ENCODE data around the gene PER3.

PER3 gene

DNA sequence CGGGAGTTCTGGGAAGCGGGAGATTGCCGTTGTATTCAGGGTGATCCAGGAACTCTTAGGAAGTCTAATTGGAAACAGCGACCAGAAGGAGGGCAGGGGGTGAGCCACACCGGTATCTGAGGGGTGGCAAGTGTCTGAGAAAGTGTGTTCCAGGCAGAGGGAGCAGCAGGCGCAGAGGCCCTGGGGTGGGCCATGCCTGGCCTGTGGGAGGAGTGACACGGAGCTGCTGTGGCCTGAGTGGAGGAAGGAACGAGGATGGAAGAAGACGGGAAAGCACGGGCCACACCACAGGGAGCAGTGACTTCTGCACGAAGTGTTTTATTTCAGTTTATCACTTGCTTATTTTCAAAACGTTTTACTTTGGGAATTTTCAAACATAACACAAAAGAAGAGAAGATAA, 11.3 kb downstream of the PER3 start:
- no peaks in the 10 kb centered on the region for H3K27me3 Mint-ChIP-seq
- no peak overlapping the region for H3K4me3 Mint-ChIP-seq
- peaks cover 10 to 13% of the 10 kb centered on the region in 2 donors for H3K9me3 Mint-ChIP-seq
- DNase-seq, result no peak
- H3K27ac Mint-ChIP-seq, result no peak overlapping the region
- no peak for ATAC-seq
- H3K4me1 Mint-ChIP-seq, result no peaks in the 10 kb centered on the region

DNA sequence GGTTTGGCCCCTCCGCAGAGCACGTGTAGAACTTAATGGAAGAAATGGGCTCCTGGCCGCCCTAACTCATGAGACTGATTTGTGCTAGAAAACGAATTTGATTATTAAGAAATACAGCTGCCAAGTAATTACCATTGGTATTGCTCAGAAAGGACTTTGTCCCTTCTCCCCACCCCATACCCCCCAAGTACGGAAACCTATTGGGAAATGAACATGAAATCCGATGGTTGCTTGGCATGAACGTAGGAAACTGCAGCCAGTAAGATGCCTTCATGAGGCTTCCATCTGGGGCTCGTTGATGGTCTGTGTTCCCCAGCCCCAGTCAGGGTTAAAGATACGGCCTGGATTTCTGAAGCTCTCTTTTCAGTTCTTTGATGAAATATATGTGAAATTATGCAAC, 21.4 kb downstream of the PER3 start:
- peak overlapping the region in 1 of 2 donors; percentile 69 for H3K27ac Mint-ChIP-seq

DNA sequence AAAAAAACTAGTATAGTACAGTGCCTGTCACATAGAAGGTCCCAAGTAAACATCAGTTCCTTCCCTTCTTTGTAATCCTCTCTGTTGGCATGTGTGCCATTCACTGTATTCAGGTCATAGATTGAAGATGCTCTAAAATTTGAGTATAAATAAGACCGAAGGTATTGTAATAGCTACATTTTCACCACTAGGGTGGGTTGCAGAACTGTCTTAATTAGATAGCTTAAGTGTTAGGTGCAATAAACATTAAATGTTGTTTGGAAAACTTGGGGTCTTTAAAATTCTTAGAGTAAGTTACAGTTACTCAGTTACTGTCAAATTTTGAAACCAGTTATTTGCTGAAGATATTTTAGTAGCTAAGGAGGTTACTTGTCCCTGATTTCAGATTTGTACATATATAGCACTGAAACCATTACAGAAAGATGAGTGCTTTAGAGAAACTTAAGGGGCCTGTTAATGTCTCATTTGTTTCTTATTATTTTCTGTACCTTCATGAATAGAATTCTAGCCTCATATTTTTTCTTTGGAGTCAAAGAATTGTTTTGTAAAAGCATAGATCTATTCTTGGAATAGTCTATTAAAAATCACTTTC, 24.3 kb downstream of the PER3 start:
- H3K4me1 Mint-ChIP-seq, result no peaks in the 10 kb centered on the region
- H3K27ac Mint-ChIP-seq, result no peak overlapping the region
- DNase-seq (no peak), ATAC-seq (no peak)
- peaks cover 6 to 7% of the 10 kb centered on the region in 2 donors for H3K9me3 Mint-ChIP-seq
- H3K4me3 Mint-ChIP-seq, result no peak overlapping the region
- no peaks in the 10 kb centered on the region for H3K27me3 Mint-ChIP-seq

More for the DNA sequence above, 21.4 kb downstream of the PER3 start:
- H3K4me3 Mint-ChIP-seq, result no peak overlapping the region
- H3K4me1 Mint-ChIP-seq, result no peaks in the 10 kb centered on the region
- no peaks in the 10 kb centered on the region for H3K27me3 Mint-ChIP-seq
- H3K9me3 Mint-ChIP-seq, result no peaks in the 10 kb centered on the region
- ATAC-seq, result no peak
- DNase-seq, result no peak

DNA sequence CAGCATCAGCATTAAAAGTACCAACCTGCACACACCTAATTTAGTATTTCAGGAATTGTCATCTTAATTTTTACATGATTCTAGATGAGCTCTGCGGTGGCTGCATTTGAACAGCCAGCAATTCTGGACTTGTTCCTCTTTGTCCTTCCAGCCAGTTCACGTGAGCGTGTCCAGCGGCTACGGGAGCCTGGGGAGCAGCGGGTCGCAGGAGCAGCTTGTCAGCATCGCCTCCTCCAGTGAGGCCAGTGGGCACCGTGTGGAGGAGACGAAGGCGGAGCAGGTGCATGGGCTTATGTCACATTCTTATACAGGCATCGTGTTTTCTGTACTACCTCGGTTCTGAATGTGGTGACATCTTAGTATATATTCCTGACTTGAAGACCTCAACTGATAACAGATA, 25.7 kb downstream of the PER3 start:
- Mint-ChIP-seq H3K9me3 (peaks cover 14 to 18% of the 10 kb centered on the region in 2 donors), H3K4me1 (no peaks in the 10 kb centered on the region), H3K27ac (no peak overlapping the region), H3K27me3 (no peaks in the 10 kb centered on the region), H3K4me3 (no peak overlapping the region)
- ATAC-seq (no peak), DNase-seq (no peak)

DNA sequence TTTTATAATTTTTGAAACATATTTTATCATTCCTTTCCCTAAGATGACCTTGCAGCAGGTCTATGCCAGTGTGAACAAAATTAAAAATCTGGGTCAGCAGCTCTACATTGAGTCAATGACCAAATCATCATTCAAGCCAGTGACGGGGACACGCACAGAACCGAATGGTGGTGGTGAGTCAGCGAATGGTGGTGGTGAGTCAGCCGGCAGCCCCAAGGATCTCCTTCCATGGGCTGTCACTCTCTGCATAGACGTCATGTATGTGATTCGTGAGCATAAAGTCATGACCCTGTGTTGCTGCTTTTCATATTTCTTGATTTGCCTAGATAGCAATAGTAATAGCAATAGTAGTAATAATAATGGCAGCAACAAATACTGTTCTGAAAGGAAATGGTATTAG, 26.3 kb downstream of the PER3 start:
- no peak overlapping the region for H3K27ac Mint-ChIP-seq
- no peak overlapping the region for H3K4me3 Mint-ChIP-seq
- DNase-seq (no peak), ATAC-seq (no peak)
- no peaks in the 10 kb centered on the region for H3K4me1 Mint-ChIP-seq
- H3K9me3 Mint-ChIP-seq, result peaks cover 14 to 18% of the 10 kb centered on the region in 2 donors
- no peaks in the 10 kb centered on the region for H3K27me3 Mint-ChIP-seq

DNA sequence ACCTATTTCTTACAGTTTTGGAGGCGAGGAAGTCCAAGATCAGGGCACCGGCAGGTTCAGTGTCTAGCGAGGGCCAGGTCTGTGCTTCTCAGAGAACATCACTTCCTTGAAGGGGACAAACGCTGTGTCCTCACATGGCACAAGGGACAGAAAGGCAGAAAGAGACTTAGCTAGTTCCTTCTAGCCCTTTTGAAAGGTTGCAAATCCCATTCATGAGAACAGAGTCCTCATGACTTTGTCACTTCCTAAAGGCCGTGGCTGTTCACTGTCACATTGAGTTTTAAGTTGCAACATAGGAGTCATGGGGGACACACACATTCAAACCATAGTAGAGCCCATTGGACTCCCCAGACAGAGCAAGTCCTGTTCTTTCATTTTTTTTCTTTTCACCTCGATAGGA, 27.4 kb downstream of the PER3 start:
- Mint-ChIP-seq H3K4me3 (no peak overlapping the region), H3K9me3 (peaks cover 14 to 18% of the 10 kb centered on the region in 2 donors), H3K27me3 (no peaks in the 10 kb centered on the region), H3K4me1 (no peaks in the 10 kb centered on the region), H3K27ac (no peak overlapping the region)
- DNase-seq, result no peak
- ATAC-seq, result no peak

DNA sequence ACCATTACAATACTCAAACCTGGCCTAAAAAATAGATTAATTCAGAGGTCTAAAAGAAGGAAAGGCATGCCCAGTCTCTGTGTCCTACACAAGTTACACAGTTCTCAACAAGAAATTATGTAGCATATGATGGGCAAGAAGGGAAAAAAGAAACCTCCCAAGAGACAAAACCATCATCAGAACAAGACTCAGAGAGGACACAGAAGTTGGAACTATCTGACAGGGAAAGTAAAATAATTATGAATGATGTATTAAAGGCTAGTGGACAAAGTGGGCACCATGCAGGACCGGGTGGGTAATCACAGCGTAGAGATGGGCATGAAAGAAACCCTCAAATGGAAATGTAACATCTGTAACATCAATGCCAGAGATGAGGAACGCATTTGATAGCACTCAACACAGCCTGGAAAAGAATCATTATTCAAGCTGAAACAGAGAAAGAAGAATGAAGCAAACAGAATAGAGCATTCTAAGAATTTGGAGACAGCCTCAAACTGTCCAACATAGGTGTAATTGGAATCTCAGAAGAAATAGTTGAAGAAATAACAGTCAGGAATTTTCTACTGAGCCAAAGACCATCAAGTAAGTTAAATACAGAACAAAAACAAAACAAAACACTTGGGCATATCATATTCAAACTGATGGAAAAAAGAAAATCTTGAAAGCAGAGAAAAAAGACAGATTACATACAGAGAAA, 29.7 kb downstream of the PER3 start:
- no peak for DNase-seq
- no peaks in the 10 kb centered on the region for H3K4me1 Mint-ChIP-seq
- no peak overlapping the region for H3K27ac Mint-ChIP-seq
- H3K4me3 Mint-ChIP-seq, result no peak overlapping the region
- ATAC-seq, result no peak
- H3K9me3 Mint-ChIP-seq, result peaks cover 14 to 18% of the 10 kb centered on the region in 2 donors
- no peaks in the 10 kb centered on the region for H3K27me3 Mint-ChIP-seq

DNA sequence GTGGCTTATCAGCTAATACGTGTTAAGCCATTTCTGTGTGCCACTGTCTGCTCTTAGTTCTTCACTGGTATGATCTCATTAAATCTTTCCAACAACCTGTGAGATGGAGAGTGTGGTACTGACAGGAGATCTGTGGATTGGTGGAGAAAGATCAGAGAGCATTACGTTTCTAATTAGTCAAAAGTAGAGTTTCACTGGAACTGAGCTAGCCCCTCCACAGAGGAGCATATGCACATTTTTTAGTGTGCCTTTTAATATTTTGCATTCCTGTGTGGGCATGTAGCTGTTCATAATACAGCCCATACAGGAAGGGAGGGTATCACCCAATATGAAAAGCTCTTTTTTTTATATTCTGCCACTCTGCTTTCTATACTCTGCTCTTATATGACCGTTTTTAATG, 37.2 kb downstream of the PER3 start:
- Mint-ChIP-seq H3K9me3 (no peaks in the 10 kb centered on the region), H3K27ac (no peak overlapping the region), H3K27me3 (no peaks in the 10 kb centered on the region), H3K4me3 (no peak overlapping the region), H3K4me1 (no peaks in the 10 kb centered on the region)
- ATAC-seq, result no peak
- DNase-seq, result no peak

DNA sequence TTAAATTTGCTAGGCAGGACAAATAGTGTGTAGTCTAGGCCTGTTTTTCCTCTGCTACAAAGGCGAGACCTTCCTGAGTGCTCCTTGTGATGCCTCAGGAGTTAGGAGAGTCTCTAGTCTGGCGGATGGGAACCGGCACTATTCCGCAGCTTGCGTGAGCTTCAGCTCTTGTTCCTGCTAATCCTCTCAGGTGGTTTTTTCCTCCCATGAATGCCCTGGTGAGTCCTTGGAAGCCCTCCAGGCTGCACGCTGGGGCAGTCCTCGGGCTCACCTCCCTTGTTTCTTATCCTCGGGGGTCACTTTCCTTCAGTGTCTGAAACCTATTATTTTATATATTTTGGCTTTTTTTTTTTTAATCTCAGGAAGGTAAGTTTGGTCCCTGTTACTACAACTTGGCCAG, 40.6 kb downstream of the PER3 start:
- no peaks in the 10 kb centered on the region for H3K27me3 Mint-ChIP-seq
- no peak overlapping the region for H3K27ac Mint-ChIP-seq
- DNase-seq (no peak), ATAC-seq (no peak)
- H3K4me3 Mint-ChIP-seq, result no peak overlapping the region
- no peaks in the 10 kb centered on the region for H3K9me3 Mint-ChIP-seq
- peaks cover 7% of the 10 kb centered on the region for H3K4me1 Mint-ChIP-seq

DNA sequence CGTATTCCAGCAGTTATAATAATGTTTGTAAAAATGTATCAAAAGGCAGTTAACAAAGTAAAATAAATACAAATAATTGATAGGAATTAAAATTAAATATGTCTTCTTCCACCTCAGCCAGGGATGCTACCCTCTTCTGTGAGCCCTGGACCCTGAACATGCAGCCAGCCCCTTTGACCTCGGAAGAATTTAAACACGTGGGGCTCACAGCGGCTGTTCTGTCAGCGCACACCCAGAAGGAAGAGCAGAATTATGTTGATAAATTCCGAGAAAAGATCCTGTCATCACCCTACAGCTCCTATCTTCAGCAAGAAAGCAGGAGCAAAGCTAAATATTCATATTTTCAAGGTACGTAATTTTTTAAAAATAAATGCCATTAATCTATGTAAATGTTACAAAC, 42.3 kb downstream of the PER3 start:
- H3K27ac Mint-ChIP-seq, result no peak overlapping the region
- ATAC-seq (no peak), DNase-seq (no peak)
- H3K27me3 Mint-ChIP-seq, result no peaks in the 10 kb centered on the region
- H3K4me3 Mint-ChIP-seq, result peak overlapping the region; percentile 84 to 88
- H3K9me3 Mint-ChIP-seq, result no peaks in the 10 kb centered on the region
- H3K4me1 Mint-ChIP-seq, result peaks cover 17% of the 10 kb centered on the region

DNA sequence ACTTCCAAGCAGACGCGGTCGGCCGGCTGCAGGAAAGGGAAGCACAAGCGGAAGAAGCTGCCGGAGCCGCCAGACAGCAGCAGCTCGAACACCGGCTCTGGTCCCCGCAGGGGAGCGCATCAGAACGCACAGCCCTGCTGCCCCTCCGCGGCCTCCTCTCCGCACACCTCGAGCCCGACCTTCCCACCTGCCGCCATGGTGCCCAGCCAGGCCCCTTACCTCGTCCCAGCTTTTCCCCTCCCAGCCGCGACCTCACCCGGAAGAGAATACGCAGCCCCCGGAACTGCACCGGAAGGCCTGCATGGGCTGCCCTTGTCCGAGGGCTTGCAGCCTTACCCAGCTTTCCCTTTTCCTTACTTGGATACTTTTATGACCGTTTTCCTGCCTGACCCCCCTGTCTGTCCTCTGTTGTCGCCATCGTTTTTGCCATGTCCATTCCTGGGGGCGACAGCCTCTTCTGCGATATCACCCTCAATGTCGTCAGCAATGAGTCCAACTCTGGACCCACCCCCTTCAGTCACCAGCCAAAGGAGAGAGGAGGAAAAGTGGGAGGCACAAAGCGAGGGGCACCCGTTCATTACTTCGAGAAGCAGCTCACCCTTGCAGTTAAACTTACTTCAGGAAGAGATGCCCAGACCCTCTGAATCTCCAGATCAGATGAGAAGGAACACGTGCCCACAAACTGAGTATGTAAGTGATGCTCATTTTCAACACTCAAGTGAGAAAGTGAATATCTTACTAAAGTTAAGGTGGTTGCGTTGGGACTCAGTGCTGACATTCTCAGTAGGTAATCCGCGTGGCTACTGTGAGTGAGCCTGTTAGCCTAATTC, 43.2 kb downstream of the PER3 start:
- Mint-ChIP-seq H3K27me3 (no peaks in the 10 kb centered on the region), H3K27ac (peak overlapping the region; percentile 74 to 98), H3K4me3 (peak overlapping the region; percentile 84 to 88), H3K9me3 (no peaks in the 10 kb centered on the region), H3K4me1 (peaks cover 17% of the 10 kb centered on the region)
- DNase-seq (peak; percentile 10 to 38), ATAC-seq (peak; percentile 70)

DNA sequence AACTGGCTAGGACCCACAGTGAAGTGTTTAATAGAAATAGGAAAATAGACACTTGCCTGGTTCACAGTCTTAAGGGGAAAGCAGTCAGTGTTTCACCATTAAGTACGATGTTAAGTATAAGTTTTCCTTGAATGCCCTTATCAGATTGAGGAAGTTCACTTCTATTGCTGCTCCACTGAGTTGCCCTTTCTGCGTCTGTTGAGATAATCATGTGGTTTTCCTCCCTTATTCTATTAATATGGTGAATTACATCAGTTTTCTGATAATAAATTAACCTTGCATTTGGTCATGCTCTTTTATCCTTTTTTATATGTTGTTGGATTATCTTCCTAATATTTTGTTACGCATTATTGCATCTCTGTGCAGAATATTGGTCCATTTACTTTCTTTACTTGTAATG, 47.4 kb downstream of the PER3 start:
- Mint-ChIP-seq H3K27me3 (no peaks in the 10 kb centered on the region), H3K9me3 (no peaks in the 10 kb centered on the region), H3K27ac (no peak overlapping the region), H3K4me3 (no peak overlapping the region), H3K4me1 (peaks cover 17% of the 10 kb centered on the region)
- DNase-seq (no peak), ATAC-seq (no peak)

DNA sequence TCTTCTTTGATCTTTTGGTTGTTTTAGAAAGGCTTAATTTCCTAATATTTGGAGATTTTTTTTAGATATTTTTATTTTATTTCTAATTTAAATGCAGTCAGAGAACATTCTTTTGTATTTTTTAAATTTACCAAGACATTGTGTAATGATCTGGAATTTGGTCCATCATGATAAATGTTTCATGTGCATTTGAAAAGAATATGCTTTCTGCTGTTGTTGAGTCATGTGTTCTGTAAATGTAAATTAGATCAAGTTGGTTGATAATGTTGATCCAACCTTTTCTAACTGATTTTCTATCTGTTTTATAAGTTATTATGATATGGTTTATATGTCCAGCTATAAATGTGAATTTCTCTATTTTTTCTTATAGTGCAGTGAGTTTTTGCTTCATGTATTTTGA, 48.9 kb downstream of the PER3 start:
- no peak overlapping the region for H3K27ac Mint-ChIP-seq
- DNase-seq (no peak), ATAC-seq (no peak)
- H3K9me3 Mint-ChIP-seq, result peaks cover 6 to 9% of the 10 kb centered on the region in 2 donors
- no peaks in the 10 kb centered on the region for H3K27me3 Mint-ChIP-seq
- H3K4me3 Mint-ChIP-seq, result no peak overlapping the region
- H3K4me1 Mint-ChIP-seq, result peaks cover 17% of the 10 kb centered on the region

DNA sequence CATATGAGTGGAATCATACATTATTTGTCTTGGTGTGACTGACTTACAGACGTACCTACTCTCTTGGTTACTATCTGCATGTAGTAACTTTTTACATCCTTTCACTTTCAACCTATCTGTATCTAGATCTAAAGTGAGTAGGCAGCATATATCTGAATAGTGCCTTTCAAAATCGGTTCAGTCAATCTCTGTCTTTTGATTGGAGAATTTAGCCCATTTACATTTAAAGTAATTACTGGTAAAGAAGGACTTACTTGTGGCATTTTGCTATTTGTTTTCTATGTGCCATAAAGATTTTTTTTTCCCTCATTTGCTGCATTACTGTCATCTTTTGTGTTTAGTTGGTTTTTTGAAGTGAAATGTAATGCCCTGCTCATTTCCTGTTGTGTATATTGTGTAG, 54.6 kb downstream of the PER3 start:
- Mint-ChIP-seq H3K27me3 (no peaks in the 10 kb centered on the region), H3K9me3 (peaks cover 13 to 26% of the 10 kb centered on the region in 2 donors), H3K4me1 (no peaks in the 10 kb centered on the region), H3K27ac (no peak overlapping the region), H3K4me3 (no peak overlapping the region)
- ATAC-seq, result no peak
- no peak for DNase-seq

DNA sequence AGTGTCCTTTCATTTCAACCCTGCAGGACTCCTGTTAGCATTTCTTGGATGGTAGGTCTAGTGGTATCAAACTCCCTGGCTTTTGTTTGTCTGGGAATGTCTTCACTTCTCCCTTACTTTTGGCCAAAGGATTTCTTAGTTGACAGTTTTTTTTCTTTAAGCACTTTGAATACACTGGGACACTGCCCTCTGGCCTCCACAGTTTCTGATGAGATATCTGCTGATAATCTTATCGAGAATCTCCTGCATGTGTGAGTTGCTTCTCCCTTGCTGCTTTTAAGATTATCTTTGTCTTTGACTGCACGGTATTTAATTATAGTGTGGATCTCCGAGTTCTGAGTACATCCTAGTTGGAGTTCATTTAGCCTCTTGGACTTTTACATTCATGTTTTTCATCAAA, 55.4 kb downstream of the PER3 start:
- ATAC-seq, result no peak
- peaks cover 13 to 26% of the 10 kb centered on the region in 2 donors for H3K9me3 Mint-ChIP-seq
- no peaks in the 10 kb centered on the region for H3K27me3 Mint-ChIP-seq
- no peak for DNase-seq
- H3K4me1 Mint-ChIP-seq, result no peaks in the 10 kb centered on the region
- no peak overlapping the region for H3K4me3 Mint-ChIP-seq
- no peak overlapping the region for H3K27ac Mint-ChIP-seq

DNA sequence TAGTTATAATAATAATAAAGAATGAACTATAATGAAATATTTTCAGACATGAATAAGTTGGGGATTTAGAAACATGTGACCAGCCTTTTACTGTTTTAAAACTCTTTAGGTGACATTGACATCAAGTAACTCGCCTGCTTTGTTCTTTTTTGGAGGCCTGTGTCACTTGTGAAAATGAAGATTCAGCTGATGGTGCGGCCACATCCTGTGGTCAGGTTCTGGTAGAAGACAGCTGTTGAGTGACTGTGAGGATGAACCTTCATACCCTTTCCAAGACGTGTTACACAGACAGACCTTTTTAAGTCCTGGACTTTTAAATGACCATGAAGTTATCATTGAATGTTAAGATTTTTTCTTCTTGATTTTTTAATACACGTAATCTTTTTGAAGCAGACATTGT, 58.4 kb downstream of the PER3 start:
- ATAC-seq, result no peak
- H3K27ac Mint-ChIP-seq, result no peak overlapping the region
- no peak overlapping the region for H3K4me3 Mint-ChIP-seq
- DNase-seq, result peak in 1 of 2 donors; percentile 16
- no peaks in the 10 kb centered on the region for H3K27me3 Mint-ChIP-seq
- peaks cover 11 to 23% of the 10 kb centered on the region in 2 donors for H3K9me3 Mint-ChIP-seq
- H3K4me1 Mint-ChIP-seq, result no peaks in the 10 kb centered on the region
